GM15510 (cell line): ENCODE results near the gene RMND5B.

Experiments
- POLR2A ChIP-seq: IDR thresholded peaks from 3 replicates; pipeline ENCODE4 v1.6.1; 2011; ENCODE audit warnings: borderline replicate concordance; ENCODE audit not compliant: insufficient read length; ENCODE audit errors: extremely low read depth

RMND5B gene

GRCh38 chr5:178198706-178199105 lies 67.9 kb downstream of the RMND5B start:
- no peak for TF ChIP-seq POLR2A

GRCh38 chr5:178199581-178200434 lies 69.0 kb downstream of the RMND5B start:
- TF ChIP-seq POLR2A: no peak
